Mucosa of rectum (tissue), 2 donors: ENCODE data around the gene TEX53.

Experiments used
- H3K27ac ChIP-seq, 2 donors: one replicate each; pipeline ENCODE4 v1.7.0; 2013; ENCODE audit warnings: inconsistent platforms in 2 of 2, low read depth in 2 of 2, low read length in 2 of 2
- H3K27me3 ChIP-seq, 2 donors: one replicate each; pipeline ENCODE4 v1.7.0; 2013; ENCODE audit warnings: low read length in 2 of 2; ENCODE audit not compliant: control insufficient read depth in 2 of 2, insufficient read depth in 2 of 2
- H3K36me3 ChIP-seq, 2 donors: one replicate each; pipeline ENCODE4 v1.7.0; 2013; ENCODE audit warnings: low read length in 2 of 2; ENCODE audit not compliant: control insufficient read depth in 2 of 2, insufficient read depth in 2 of 2
- H3K4me1 ChIP-seq, 2 donors: one replicate each; pipeline ENCODE4 v1.7.0; 2013; ENCODE audit warnings: low read length in 2 of 2, mild to moderate bottlenecking in 1 of 2; ENCODE audit not compliant: control insufficient read depth in 2 of 2, insufficient read depth in 2 of 2
- H3K4me3 ChIP-seq, 2 donors: one replicate each; pipeline ENCODE4 v1.7.0; 2013; ENCODE audit warnings: low read length in 2 of 2
- H3K9ac ChIP-seq, 2 donors: one replicate each; pipeline ENCODE4 v1.7.0; 2013; ENCODE audit warnings: low read length in 2 of 2, low read depth in 1 of 2, mild to moderate bottlenecking in 1 of 2
- H3K9me3 ChIP-seq, 2 donors: one replicate each; pipeline ENCODE4 v1.7.0; 2013; ENCODE audit warnings: low read length in 2 of 2; ENCODE audit not compliant: control insufficient read depth in 2 of 2
- donor health status: healthy.
- donor health status: Normal muscosa, but diverticular disease.

Gene TEX53

DNA sequence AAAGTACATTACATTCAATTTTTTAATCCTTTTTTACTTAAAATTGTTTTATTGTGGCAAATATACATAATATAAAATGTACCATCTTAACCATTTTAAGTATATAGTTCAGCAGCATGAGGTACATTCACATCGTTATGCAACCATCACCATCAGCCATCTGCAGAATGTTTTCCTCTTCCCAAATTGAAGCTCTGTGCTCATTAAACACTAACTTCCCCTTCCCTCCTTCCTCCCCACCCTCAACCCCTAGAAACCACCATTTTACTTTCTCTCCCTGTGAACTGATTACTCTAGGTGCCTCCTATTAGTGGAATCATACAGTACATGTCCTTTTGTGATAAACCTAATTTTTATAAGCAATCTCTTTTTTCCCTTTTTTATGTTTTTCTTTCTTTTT, 15.6 kb downstream of the TEX53 start:
- Histone ChIP-seq H3K4me3 (no peak overlapping the region), H3K9me3 (no peaks in the 10 kb centered on the region), H3K9ac (no peak overlapping the region), H3K36me3 (peaks cover 20 to 42% of the 10 kb centered on the region in 2 donors), H3K27me3 (no peaks in the 10 kb centered on the region), H3K4me1 (no peaks in the 10 kb centered on the region), H3K27ac (no peak overlapping the region)

DNA sequence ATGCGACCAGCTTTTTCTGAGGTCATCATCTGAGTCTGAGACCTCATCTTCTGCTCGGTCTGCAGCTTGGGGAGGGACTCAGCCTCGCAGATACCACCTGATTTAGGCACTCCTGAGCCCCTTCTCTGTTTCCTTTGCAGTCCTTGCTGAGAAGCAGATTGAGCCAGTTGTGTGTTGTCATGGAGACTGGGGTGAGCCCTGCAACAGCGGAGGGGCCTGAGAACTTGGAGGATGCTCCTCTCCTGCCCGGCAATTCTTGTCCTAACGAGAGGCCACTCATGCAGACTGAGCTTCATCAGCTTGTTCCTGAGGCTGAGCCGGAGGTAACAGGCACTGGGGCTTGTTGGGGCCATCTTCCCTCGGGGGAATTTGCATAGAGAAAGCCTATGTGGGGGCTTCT, 19.2 kb downstream of the TEX53 start:
- no peak overlapping the region for H3K4me3 ChIP-seq
- no peaks in the 10 kb centered on the region for H3K27me3 ChIP-seq
- no peak overlapping the region for H3K9ac ChIP-seq
- no peaks in the 10 kb centered on the region for H3K9me3 ChIP-seq
- no peaks in the 10 kb centered on the region for H3K4me1 ChIP-seq
- H3K27ac ChIP-seq = no peak overlapping the region
- peaks cover 14 to 40% of the 10 kb centered on the region in 2 donors for H3K36me3 ChIP-seq

GRCh38 chr9:114634387-114634786, 23.2 kb downstream of the TEX53 start:
- Histone ChIP-seq H3K36me3 (peaks cover 20 to 37% of the 10 kb centered on the region in 2 donors), H3K27me3 (no peaks in the 10 kb centered on the region), H3K9ac (no peak overlapping the region), H3K4me1 (no peaks in the 10 kb centered on the region), H3K9me3 (no peaks in the 10 kb centered on the region), H3K4me3 (no peak overlapping the region), H3K27ac (no peak overlapping the region)

GRCh38 chr9:114633438-114634089, 24.0 kb downstream of the TEX53 start:
- Histone ChIP-seq H3K4me3 (no peak overlapping the region), H3K27ac (no peak overlapping the region), H3K9me3 (no peaks in the 10 kb centered on the region), H3K4me1 (no peaks in the 10 kb centered on the region), H3K27me3 (no peaks in the 10 kb centered on the region), H3K36me3 (peaks cover 27 to 39% of the 10 kb centered on the region in 2 donors), H3K9ac (no peak overlapping the region)

DNA sequence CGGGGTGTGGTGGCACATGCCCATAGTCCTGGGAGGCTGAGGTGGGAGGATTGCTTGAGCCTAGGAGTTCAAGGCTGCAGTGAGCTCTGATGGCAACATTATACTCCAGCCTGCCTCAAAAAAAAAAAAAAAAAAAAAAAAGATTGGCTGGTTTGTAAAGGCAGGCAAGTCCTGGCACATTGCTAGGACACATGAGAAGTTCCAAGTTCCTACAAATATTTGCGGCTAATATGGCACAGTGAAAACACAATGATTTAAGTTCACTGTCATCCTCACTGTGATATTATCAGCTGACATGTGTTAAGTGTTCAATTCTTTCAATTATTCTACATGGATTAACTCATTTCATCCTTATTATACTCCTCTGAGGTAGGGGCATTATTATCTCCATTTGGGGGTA, 26.4 kb downstream of the TEX53 start:
- H3K9ac ChIP-seq = no peak overlapping the region
- no peak overlapping the region for H3K4me3 ChIP-seq
- no peaks in the 10 kb centered on the region for H3K9me3 ChIP-seq
- H3K27me3 ChIP-seq = no peaks in the 10 kb centered on the region
- no peaks in the 10 kb centered on the region for H3K4me1 ChIP-seq
- H3K36me3 ChIP-seq = peaks cover 31 to 58% of the 10 kb centered on the region in 2 donors
- no peak overlapping the region for H3K27ac ChIP-seq

DNA sequence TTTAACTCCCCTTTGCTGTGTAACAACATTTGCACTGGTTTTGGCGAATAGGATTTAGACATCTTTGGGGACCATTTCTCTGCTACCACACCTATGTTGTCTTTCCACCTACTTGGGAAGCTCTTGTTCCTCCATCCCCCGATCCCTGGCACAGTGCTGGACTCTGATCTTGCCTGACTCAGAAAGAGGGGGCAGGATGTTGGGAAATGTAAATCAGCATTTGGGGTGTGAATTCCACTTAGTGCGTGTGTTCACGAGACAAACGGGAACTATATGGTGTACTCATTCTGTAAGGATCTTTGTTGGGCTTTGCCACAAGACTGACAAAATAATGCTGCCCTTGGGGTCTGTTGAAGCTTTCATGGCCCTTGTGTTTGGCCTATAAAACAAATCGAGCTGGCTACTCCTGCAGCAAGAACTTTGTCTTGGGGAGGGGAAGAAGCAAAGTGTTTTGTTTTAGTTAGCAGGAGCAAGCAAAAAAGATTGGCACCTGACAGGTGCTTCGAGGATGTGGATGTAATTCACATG, 28.0 kb downstream of the TEX53 start:
- H3K27ac ChIP-seq = no peak overlapping the region
- H3K4me3 ChIP-seq = no peak overlapping the region
- no peaks in the 10 kb centered on the region for H3K9me3 ChIP-seq
- H3K9ac ChIP-seq = no peak overlapping the region
- H3K36me3 ChIP-seq = peaks cover 31 to 57% of the 10 kb centered on the region in 2 donors
- H3K4me1 ChIP-seq = no peaks in the 10 kb centered on the region
- H3K27me3 ChIP-seq = no peaks in the 10 kb centered on the region

- Histone ChIP-seq H3K9ac (no peak overlapping the region), H3K36me3 (peaks cover 25 to 44% of the 10 kb centered on the region in 2 donors), H3K27ac (no peak overlapping the region), H3K4me3 (no peak overlapping the region), H3K9me3 (no peaks in the 10 kb centered on the region), H3K27me3 (no peaks in the 10 kb centered on the region), H3K4me1 (no peaks in the 10 kb centered on the region)
Observed at GRCh38 chr9:114627553-114627952, 30.1 kb downstream of the TEX53 start.

- no peak overlapping the region for H3K4me3 ChIP-seq
- H3K27ac ChIP-seq = no peak overlapping the region
- H3K9me3 ChIP-seq = no peaks in the 10 kb centered on the region
- H3K9ac ChIP-seq = no peak overlapping the region
- H3K36me3 ChIP-seq = peaks cover 25 to 44% of the 10 kb centered on the region in 2 donors
- no peaks in the 10 kb centered on the region for H3K4me1 ChIP-seq
- no peaks in the 10 kb centered on the region for H3K27me3 ChIP-seq
Observed at GRCh38 chr9:114626415-114627020, 31.1 kb downstream of the TEX53 start.

- H3K9ac ChIP-seq = no peak overlapping the region
- no peak overlapping the region for H3K4me3 ChIP-seq
- peaks cover 0 to under 1% of the 10 kb centered on the region in 2 donors for H3K4me1 ChIP-seq
- no peaks in the 10 kb centered on the region for H3K9me3 ChIP-seq
- H3K27ac ChIP-seq = no peak overlapping the region
- H3K36me3 ChIP-seq = peaks cover 18 to 34% of the 10 kb centered on the region in 2 donors
- H3K27me3 ChIP-seq = no peaks in the 10 kb centered on the region
Observed at GRCh38 chr9:114624677-114625076, 32.9 kb downstream of the TEX53 start.

DNA sequence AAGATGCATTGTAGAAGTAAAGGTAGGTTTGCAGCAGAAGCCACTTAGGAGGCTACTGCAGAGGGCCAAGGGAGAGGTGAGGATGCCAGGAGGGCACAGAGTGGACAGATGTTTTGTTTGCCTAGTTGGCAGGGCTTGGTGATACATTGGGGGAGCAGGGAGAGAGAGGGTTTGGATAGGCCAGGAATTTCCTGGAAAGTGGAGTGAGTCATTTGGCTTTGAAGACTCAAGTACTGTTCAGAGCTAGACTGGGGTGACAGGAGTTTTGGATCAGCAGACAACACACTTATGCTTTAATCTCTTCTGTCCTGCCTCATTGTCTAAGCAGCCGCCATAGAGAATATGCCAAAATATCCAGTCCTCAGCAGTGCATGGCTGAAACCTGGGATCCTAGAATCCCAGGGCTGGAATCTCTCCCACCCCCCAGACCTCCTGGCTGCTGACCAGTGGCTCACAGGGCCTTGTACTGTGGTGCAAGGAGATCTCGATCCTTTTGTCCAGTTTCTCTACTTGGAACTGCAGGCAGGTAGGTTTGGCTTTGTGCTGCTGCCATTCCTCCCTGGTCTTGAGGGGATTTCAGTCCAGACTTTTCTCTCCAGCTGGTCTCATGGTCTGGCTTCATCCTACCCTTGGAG, 35.5 kb downstream of the TEX53 start:
- Histone ChIP-seq H3K4me1 (peaks cover 7 to 9% of the 10 kb centered on the region in 2 donors), H3K27ac (no peak overlapping the region), H3K27me3 (no peaks in the 10 kb centered on the region), H3K4me3 (no peak overlapping the region), H3K9me3 (no peaks in the 10 kb centered on the region), H3K36me3 (peaks cover 2 to 9% of the 10 kb centered on the region in 2 donors), H3K9ac (no peak overlapping the region)
